K562 (cell line): ENCODE data around the gene TMEM30A. TPM values are rescaled to one million over a fixed set of nuclear protein-coding genes. Genes with fewer than 3 reads are reported as not detected.

Experiments used
- BCOR ChIP-seq: fragments of 450-650 bp; IDR thresholded peaks from 2 replicates; pipeline ENCODE4 v1.6.1; 2016
- FOXK2 ChIP-seq, 2 experiments: fragments of 450-650 bp; IDR thresholded peaks in 1 of 2; conservative IDR thresholded peaks in 1 of 2; 2 replicates each; pipeline ENCODE4 v1.6.1; 2016; ENCODE audit warnings: low read depth in 2 of 2, mild to moderate bottlenecking in 1 of 2
- MTA3 ChIP-seq: fragments of 450-650 bp; formaldehyde crosslinking; IDR thresholded peaks from 2 replicates; pipeline ENCODE4 v1.6.1; 2017; ENCODE audit warnings: mild to moderate bottlenecking, borderline replicate concordance
- POU5F1 ChIP-seq: fragments of 150-350 bp; IDR thresholded peaks from 2 replicates; pipeline ENCODE4 v1.6.1; 2014; ENCODE audit warnings: borderline replicate concordance, low read length, low read depth, mild to moderate bottlenecking; ENCODE audit not compliant: partially characterized antibody
- PPARD ChIP-seq: fragments of 250-450 bp; sonication (Bioruptor Pico); IDR thresholded peaks from 2 replicates; pipeline ENCODE4 v1.8.0; 2022; ENCODE audit warnings: inconsistent platforms, mild to moderate bottlenecking, moderate library complexity
- SIN3A ChIP-seq, 2 experiments: fragments of 150-350 bp in 1 of 2; IDR thresholded peaks; 2 replicates each; pipeline ENCODE4 v1.6.1; 2011 to 2016; ENCODE audit warnings: borderline replicate concordance in 2 of 2, low read depth in 2 of 2, low read length in 2 of 2, mild to moderate bottlenecking in 2 of 2, moderate library complexity in 2 of 2; ENCODE audit not compliant: control insufficient read depth in 1 of 2
- ZBTB1 ChIP-seq: sonication (generic); formaldehyde crosslinking; IDR thresholded peaks from 2 replicates; pipeline ENCODE4 v1.8.1; 2023; ENCODE audit warnings: missing genetic modification reagents, low read depth, mild to moderate bottlenecking, borderline replicate concordance
- polyA plus RNA-seq, 8 experiments: library from polyadenylated mRNA; depleted of rRNA in 4 of 8; stranded (reverse) in 5 of 8; unstranded in 3 of 8; fragments of >200 nt; fragmentation: Nextera tagmentation in 2 of 8; fragmentation: Illumina TruSeq in 1 of 8; extraction: Ambion mirVana in 2 of 8; extraction: Trizol in 1 of 8; gene quantifications; 2 replicates each; pipeline versions ENCODE4 v1.2.1 to v1.2.3, GENCODE V29; 2011 to 2014; ENCODE audit warnings: inconsistent platforms in 1 of 8, missing spikeins in 1 of 8
- total RNA-seq, 7 experiments: library from RNA; depleted of rRNA in 6 of 7; stranded (reverse); fragments of >200 nt in 6 of 7; fragmentation: Illumina TruSeq in 2 of 7; extraction: Trizol in 2 of 7; gene quantifications; 2 replicates each; pipeline versions ENCODE4 v1.2.1 to v1.2.3, GENCODE V29; 2011 to 2021; ENCODE audit warnings: low replicate concordance in 1 of 7
- TF ChIP-seq, protein P1 (sequence below), 2 experiments: fragments of 450-650 bp; IDR thresholded peaks; 2 replicates each; pipeline ENCODE4 v1.6.1; 2016; ENCODE audit warnings: mild to moderate bottlenecking in 2 of 2, borderline replicate concordance in 1 of 2, low read depth in 1 of 2, moderate library complexity in 1 of 2
- TF ChIP-seq, protein P2 (sequence below): fragments of 450-650 bp; IDR thresholded peaks from 2 replicates; pipeline ENCODE4 v1.6.1; 2017; ENCODE audit warnings: mild to moderate bottlenecking, moderate library complexity
- TF ChIP-seq, protein P3 (sequence below), 3 experiments: fragments of 200-800 bp in 1 of 3; fragments of 250-450 bp in 1 of 3; fragments of 450-650 bp in 1 of 3; sonication (Bioruptor Pico) in 1 of 3; sonication (Bioruptor generic) in 1 of 3; formaldehyde crosslinking in 1 of 3; IDR thresholded peaks; 2 replicates each; pipeline versions ENCODE4 v1.6.1 to v1.8.0; 2016 to 2022; ENCODE audit warnings: mild to moderate bottlenecking in 2 of 3, missing genetic modification characterization in 2 of 3, missing compliant biosample characterization in 1 of 3, moderate library complexity in 1 of 3

TMEM30A gene
- total and polyA plus RNA-seq, 9 of the 15 experiments (the other 6 are each of a cell fraction or from before 2014, with no cell fraction given) = 6.5 to 31.2 (median 16.3) TPM

DNA sequence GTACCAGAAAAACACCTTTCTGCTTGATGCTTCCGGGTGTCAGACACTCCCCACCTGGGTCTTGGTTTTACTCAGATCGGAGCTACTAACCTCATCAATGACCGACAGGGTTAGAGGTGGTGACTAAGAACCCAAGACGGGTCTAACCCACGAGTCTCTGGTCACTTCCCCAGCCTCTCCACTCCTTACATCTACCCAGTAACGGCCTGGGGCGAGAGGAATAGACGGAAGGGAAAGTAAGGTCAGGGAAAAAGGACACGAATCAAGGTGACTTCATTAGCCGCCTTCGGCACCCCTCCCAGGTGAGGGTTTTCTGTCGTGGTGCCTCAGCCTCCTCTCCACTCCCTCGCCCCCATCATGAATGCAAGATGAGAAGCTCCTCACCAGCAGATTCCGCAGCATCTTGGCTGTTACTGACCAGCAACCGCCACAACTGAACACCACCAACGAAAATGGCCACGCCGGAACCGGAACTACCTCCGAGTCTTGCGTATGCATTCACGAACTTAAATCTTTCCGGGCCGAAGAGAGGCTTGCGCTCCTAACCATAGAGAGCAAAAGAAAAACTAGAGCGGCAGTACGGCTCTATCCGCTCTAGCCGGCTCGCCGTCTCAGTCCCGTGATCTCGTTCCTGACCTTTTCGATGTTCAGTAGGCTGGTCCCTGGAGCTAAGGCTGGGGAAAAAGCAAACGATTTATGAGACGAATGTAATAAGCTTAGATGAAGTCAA is 41.1 kb downstream of the TMEM30A start, which contains the start of gene COX7A2 (continued):
- TF ChIP-seq, protein P1, sequence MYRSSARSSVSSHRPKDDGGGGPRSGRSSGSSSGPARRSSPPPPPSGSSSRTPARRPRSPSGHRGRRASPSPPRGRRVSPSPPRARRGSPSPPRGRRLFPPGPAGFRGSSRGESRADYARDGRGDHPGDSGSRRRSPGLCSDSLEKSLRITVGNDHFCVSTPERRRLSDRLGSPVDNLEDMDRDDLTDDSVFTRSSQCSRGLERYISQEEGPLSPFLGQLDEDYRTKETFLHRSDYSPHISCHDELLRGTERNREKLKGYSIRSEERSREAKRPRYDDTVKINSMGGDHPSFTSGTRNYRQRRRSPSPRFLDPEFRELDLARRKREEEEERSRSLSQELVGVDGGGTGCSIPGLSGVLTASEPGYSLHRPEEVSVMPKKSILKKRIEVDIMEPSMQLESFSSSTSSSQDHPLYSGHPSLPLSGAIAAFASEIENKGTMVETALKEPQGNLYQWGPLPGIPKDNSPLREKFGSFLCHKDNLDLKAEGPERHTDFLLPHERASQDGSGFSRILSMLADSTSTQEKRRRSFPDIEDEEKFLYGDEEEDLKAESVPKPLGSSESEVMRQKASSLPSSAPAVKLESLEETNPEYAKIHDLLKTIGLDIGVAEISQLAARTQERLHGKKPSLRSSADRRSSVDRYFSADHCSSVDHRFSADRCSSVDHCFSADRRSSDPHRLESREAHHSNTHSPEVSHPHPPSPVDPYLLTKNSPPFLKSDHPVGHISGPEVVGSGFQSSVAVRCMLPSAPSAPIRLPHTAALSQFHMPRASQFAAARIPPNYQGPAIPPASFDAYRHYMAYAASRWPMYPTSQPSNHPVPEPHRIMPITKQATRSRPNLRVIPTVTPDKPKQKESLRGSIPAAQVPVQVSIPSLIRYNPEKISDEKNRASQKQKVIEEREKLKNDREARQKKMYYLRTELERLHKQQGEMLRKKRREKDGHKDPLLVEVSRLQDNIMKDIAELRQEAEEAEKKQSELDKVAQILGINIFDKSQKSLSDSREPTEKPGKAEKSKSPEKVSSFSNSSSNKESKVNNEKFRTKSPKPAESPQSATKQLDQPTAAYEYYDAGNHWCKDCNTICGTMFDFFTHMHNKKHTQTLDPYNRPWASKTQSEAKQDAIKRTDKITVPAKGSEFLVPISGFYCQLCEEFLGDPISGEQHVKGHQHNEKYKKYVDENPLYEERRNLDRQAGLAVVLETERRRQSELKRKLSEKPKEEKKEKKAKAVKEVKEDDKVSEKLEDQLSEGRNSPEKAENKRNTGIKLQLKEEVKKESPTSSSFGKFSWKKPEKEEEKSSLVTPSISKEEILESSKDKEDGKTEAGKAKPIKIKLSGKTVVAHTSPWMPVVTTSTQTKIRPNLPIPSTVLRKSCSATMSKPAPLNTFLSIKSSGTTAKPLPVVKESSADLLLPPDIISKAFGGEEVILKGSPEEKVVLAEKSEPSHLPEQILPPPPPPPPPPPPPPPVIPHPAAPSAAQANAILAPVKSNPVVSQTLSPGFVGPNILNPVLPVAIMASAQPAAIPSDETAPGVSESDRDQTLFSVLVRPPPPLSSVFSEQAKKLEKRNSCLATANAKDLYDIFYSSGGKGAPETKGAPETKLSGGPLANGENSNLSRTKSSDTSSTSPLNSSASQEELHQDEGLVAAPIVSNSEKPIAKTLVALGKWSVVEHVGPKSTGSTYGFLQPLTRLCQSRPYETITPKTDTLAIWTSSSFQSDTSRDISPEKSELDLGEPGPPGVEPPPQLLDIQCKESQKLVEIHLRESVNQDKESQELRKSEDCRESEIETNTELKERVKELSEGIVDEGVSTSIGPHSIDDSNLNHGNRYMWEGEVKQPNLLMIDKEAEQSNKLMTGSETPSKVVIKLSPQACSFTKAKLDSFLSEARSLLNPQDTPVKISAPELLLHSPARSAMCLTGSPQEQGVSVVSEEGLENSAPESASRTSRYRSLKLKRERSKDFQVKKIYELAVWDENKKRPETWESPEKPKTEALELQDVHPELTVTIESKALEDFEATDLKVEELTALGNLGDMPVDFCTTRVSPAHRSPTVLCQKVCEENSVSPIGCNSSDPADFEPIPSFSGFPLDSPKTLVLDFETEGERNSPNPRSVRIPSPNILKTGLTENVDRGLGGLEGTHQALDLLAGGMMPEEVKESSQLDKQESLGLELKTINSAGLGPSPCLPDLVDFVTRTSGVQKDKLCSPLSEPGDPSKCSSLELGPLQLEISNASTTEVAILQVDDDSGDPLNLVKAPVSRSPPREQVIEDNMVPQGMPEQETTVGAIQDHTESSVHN (IDR thresholded peaks at IDR 0.05; ENCODE audit: borderline replicate concordance in 1 of 2, low read depth in 1 of 2) = peak in 1 of 2 experiments; percentile 28; a peak in 1 of 4 replicates
- TF ChIP-seq, protein P2, sequence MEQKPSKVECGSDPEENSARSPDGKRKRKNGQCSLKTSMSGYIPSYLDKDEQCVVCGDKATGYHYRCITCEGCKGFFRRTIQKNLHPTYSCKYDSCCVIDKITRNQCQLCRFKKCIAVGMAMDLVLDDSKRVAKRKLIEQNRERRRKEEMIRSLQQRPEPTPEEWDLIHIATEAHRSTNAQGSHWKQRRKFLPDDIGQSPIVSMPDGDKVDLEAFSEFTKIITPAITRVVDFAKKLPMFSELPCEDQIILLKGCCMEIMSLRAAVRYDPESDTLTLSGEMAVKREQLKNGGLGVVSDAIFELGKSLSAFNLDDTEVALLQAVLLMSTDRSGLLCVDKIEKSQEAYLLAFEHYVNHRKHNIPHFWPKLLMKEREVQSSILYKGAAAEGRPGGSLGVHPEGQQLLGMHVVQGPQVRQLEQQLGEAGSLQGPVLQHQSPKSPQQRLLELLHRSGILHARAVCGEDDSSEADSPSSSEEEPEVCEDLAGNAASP = no peak
- TF ChIP-seq BCOR (0 out of 2 replicates have a peak, but pooled peaks have one; percentile 22), MTA3 (peak; percentile 63), ZBTB1 (CRISPR knock-in tag) (no peak), POU5F1 (no peak), FOXK2 (conservative IDR thresholded peaks at IDR 0.05 in 1 of 2, IDR thresholded peaks at IDR 0.05 in 1 of 2; ENCODE audit: low read depth in 2 of 2) (peak; percentile 62 to 78; a peak in 3 of 4 replicates), PPARD (no peak), SIN3A (IDR thresholded peaks at IDR 0.05; ENCODE audit: borderline replicate concordance in 2 of 2, control insufficient read depth in 1 of 2, low read depth in 2 of 2, low read length in 2 of 2) (peak in 1 of 2 experiments; percentile 48; a peak in 1 of 4 replicates)
- TF ChIP-seq, protein P3, sequence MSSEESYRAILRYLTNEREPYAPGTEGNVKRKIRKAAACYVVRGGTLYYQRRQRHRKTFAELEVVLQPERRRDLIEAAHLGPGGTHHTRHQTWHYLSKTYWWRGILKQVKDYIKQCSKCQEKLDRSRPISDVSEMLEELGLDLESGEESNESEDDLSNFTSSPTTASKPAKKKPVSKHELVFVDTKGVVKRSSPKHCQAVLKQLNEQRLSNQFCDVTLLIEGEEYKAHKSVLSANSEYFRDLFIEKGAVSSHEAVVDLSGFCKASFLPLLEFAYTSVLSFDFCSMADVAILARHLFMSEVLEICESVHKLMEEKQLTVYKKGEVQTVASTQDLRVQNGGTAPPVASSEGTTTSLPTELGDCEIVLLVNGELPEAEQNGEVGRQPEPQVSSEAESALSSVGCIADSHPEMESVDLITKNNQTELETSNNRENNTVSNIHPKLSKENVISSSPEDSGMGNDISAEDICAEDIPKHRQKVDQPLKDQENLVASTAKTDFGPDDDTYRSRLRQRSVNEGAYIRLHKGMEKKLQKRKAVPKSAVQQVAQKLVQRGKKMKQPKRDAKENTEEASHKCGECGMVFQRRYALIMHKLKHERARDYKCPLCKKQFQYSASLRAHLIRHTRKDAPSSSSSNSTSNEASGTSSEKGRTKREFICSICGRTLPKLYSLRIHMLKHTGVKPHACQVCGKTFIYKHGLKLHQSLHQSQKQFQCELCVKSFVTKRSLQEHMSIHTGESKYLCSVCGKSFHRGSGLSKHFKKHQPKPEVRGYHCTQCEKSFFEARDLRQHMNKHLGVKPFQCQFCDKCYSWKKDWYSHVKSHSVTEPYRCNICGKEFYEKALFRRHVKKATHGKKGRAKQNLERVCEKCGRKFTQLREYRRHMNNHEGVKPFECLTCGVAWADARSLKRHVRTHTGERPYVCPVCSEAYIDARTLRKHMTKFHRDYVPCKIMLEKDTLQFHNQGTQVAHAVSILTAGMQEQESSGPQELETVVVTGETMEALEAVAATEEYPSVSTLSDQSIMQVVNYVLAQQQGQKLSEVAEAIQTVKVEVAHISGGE (CRISPR knock-in tag; IDR thresholded peaks at IDR 0.05) = peak in 2 of 3 experiments; percentile 38 to 95; a peak in 2 of 6 replicates
